ENCODE data around the gene PEX10.

DNA sequence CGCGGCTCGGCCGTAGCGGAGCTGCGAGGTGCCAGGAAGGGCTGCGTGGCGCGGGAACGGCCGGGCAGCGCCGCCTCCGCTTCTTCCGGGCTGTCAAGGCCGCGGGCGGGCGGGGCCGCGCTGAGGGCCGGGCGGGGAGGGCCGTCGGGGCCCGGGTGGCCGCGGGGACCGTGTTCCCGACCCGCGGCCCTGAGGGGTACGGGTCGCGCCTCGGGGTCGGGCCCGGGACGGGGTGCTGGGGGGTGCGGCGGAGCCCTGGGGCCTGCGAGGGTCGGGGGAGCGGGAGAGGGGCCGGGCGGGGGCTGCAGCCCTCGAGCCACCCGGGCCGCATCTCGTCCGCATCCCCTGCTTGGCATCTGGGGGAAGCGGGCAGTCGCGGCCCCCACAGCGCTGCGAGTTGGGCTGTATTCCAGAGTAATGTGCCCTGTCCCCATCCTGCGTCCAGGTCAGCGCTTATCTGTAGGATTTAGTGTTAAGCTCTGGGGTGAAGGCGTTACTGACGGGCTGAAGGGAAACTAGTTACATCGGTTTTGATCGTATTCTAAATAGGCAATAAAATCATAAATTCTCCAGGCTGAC is 20.3 kb downstream of the PEX10 start:
- TF ChIP-seq, protein P1, sequence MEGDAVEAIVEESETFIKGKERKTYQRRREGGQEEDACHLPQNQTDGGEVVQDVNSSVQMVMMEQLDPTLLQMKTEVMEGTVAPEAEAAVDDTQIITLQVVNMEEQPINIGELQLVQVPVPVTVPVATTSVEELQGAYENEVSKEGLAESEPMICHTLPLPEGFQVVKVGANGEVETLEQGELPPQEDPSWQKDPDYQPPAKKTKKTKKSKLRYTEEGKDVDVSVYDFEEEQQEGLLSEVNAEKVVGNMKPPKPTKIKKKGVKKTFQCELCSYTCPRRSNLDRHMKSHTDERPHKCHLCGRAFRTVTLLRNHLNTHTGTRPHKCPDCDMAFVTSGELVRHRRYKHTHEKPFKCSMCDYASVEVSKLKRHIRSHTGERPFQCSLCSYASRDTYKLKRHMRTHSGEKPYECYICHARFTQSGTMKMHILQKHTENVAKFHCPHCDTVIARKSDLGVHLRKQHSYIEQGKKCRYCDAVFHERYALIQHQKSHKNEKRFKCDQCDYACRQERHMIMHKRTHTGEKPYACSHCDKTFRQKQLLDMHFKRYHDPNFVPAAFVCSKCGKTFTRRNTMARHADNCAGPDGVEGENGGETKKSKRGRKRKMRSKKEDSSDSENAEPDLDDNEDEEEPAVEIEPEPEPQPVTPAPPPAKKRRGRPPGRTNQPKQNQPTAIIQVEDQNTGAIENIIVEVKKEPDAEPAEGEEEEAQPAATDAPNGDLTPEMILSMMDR (IDR thresholded peaks at IDR 0.05; ENCODE audit: borderline replicate concordance, extremely low read depth, low read length, poor library complexity, severe bottlenecking) = no peak
- TF ChIP-seq EZH2 (IDR thresholded peaks at IDR 0.05; ENCODE audit: borderline replicate concordance, low read depth, low read length, severe bottlenecking) = no peak

Measured in DND-41 (cell line).